ENCODE results near the gene ASCC3.

GRCh38 chr6:100883347-100883746, 2.2 kb upstream of the ASCC3 start:
- TF ChIP-seq POLR2AphosphoS5 (IDR thresholded peaks at IDR 0.05; ENCODE audit: low read depth): no peak
- no peak for TF ChIP-seq REST (IDR thresholded peaks at IDR 0.05; ENCODE audit: unreplicated experiment)
- TF ChIP-seq CTCF (conservative IDR thresholded peaks at IDR 0.05; ENCODE audit: low read depth in 2 of 2): no peak
- TF ChIP-seq EZH2 (IDR thresholded peaks at IDR 0.05; ENCODE audit: low read depth, unreplicated experiment): no peak
- TF ChIP-seq ZNF114 (CRISPR knock-in tag; IDR thresholded peaks at IDR 0.05): no peak
- TF ChIP-seq ETS1 (IDR thresholded peaks at IDR 0.05): no peak

Data from GM23338 (cell line).